Endodermal cell (in vitro differentiated cells): ENCODE measurements around the gene STEAP4. TPM values are rescaled to one million over a fixed set of nuclear protein-coding genes. Genes with fewer than 3 reads are reported as not detected.

Experiments
- DNase-seq: peaks from one replicate; pipeline ENCODE4 v3.0.0-alpha.2; 2017
- H3K27ac ChIP-seq: 2 replicates; pipeline ENCODE4 v1.5.1; 2013; ENCODE audit warnings: mild to moderate bottlenecking, low read depth, low read length, moderate library complexity
- H3K27me3 ChIP-seq: 2 replicates; pipeline ENCODE4 v1.6.1; 2013; ENCODE audit warnings: mild to moderate bottlenecking, low read length, moderate library complexity; ENCODE audit not compliant: insufficient read depth, control insufficient read depth, poor library complexity, severe bottlenecking
- H3K36me3 ChIP-seq: 2 replicates; pipeline ENCODE4 v1.7.0; 2013; ENCODE audit warnings: mild to moderate bottlenecking, low read length, moderate library complexity; ENCODE audit not compliant: control insufficient read depth, insufficient read depth
- H3K4me1 ChIP-seq: one replicate; pipeline ENCODE4 v1.7.0; 2013; ENCODE audit warnings: low read length; ENCODE audit not compliant: control insufficient read depth, insufficient read depth
- H3K4me3 ChIP-seq: 2 replicates; pipeline ENCODE4 v1.5.1; 2013; ENCODE audit warnings: mild to moderate bottlenecking, low read length, moderate library complexity
- H3K9ac ChIP-seq: 2 replicates; pipeline ENCODE4 v1.6.1; 2013; ENCODE audit warnings: mild to moderate bottlenecking, low read length, moderate library complexity; ENCODE audit not compliant: poor library complexity, severe bottlenecking; ENCODE audit errors: extremely low read depth
- H3K9me3 ChIP-seq: 2 replicates; pipeline ENCODE4 v1.6.1; 2013; ENCODE audit warnings: mild to moderate bottlenecking, low read length, moderate library complexity; ENCODE audit not compliant: control insufficient read depth
- H3K27ac Mint-ChIP-seq: 2 replicates; pipeline ENCODE4 v1.8.0; 2020; ENCODE audit warnings: mixed read lengths
- H3K27me3 Mint-ChIP-seq: 2 replicates; pipeline ENCODE4 v1.8.0; 2021; ENCODE audit warnings: mild to moderate bottlenecking, mixed read lengths; ENCODE audit not compliant: insufficient read depth
- H3K36me3 Mint-ChIP-seq: 2 replicates; pipeline ENCODE4 v1.8.0; 2020; ENCODE audit warnings: low read depth, mixed read lengths
- H3K4me1 Mint-ChIP-seq: 2 replicates; pipeline ENCODE4 v1.8.0; 2020; ENCODE audit warnings: mixed read lengths
- H3K4me3 Mint-ChIP-seq: 2 replicates; pipeline ENCODE4 v1.8.0; 2020; ENCODE audit warnings: mild to moderate bottlenecking, moderate library complexity, mixed read lengths
- H3K9me3 Mint-ChIP-seq: 2 replicates; pipeline ENCODE4 v1.8.0; 2020; ENCODE audit warnings: mild to moderate bottlenecking, mixed read lengths
- CTCF ChIP-seq: fragments of 200-600 bp; sonication (generic); conservative IDR thresholded peaks from 2 replicates; pipeline ENCODE4 v1.5.0; 2021; ENCODE audit warnings: antibody characterized with exemption, mild to moderate bottlenecking
- WGBS, 2 experiments: methylation state at CpG; one replicate each; pipeline versions ENCODE4 v1.1.5 to v1.1.7; 2013; ENCODE audit warnings: missing lambda C conversion rate in 2 of 2, mixed read lengths in 1 of 2; ENCODE audit not compliant: insufficient coverage in 1 of 2, insufficient read length in 1 of 2; 5-methylcytosine and 5-hydroxymethylcytosine counted together
- total RNA-seq, 2 donors: library from RNA; stranded (reverse); fragmentation: NEBNext Ultra II Directional in 1 of 2; extraction: Animal tissue kit (Norgen Biotek cat#: 25700) in 1 of 2; gene quantifications; 2 replicates in 1 of 2; 3 replicates in 1 of 2; pipeline ENCODE4 v1.2.1, GENCODE V29; 2021

Gene STEAP4
- total RNA-seq, 2 donors from 2014 or later: not detected

GRCh38 chr7:88289564-88290025 lies 17.1 kb downstream of the STEAP4 start:
- no peaks in the 10 kb centered on the region for H3K27me3 Mint-ChIP-seq
- Histone ChIP-seq H3K27ac (no peak overlapping the region), H3K9ac (no peak overlapping the region), H3K27me3 (no peaks in the 10 kb centered on the region), H3K36me3 (no peaks in the 10 kb centered on the region), H3K4me1 (no peaks in the 10 kb centered on the region), H3K9me3 (no peaks in the 10 kb centered on the region), H3K4me3 (no peak overlapping the region)
- no peak for DNase-seq
- no peaks in the 10 kb centered on the region for H3K9me3 Mint-ChIP-seq
- H3K36me3 Mint-ChIP-seq: no peaks in the 10 kb centered on the region
- no peak overlapping the region for H3K27ac Mint-ChIP-seq
- no peak for TF ChIP-seq CTCF
- 93 to 100% methylated on average over 1 of the region's 2 CpGs for WGBS, 2 experiments
- no peak overlapping the region for H3K4me3 Mint-ChIP-seq
- H3K4me1 Mint-ChIP-seq: no peaks in the 10 kb centered on the region

GRCh38 chr7:88281749-88282148 lies 24.9 kb downstream of the STEAP4 start:
- Histone ChIP-seq H3K9ac (no peak overlapping the region), H3K27me3 (no peaks in the 10 kb centered on the region), H3K4me3 (no peak overlapping the region), H3K36me3 (no peaks in the 10 kb centered on the region), H3K27ac (no peak overlapping the region), H3K9me3 (no peaks in the 10 kb centered on the region), H3K4me1 (peaks cover 4% of the 10 kb centered on the region)
- no peak overlapping the region for H3K27ac Mint-ChIP-seq
- H3K4me1 Mint-ChIP-seq: peaks cover 3% of the 10 kb centered on the region
- no peak for TF ChIP-seq CTCF
- no peaks in the 10 kb centered on the region for H3K9me3 Mint-ChIP-seq
- no peak overlapping the region for H3K4me3 Mint-ChIP-seq
- H3K36me3 Mint-ChIP-seq: no peaks in the 10 kb centered on the region
- DNase-seq: no peak
- no peaks in the 10 kb centered on the region for H3K27me3 Mint-ChIP-seq
- 80 to 100% methylated on average over 1 to 2 of the region's 2 CpGs for WGBS, 2 experiments

- H3K27me3 Mint-ChIP-seq: no peaks in the 10 kb centered on the region
- no peaks in the 10 kb centered on the region for H3K9me3 Mint-ChIP-seq
- Histone ChIP-seq H3K27me3 (no peaks in the 10 kb centered on the region), H3K9me3 (no peaks in the 10 kb centered on the region), H3K27ac (no peak overlapping the region), H3K4me1 (peaks cover 4% of the 10 kb centered on the region), H3K36me3 (no peaks in the 10 kb centered on the region), H3K9ac (no peak overlapping the region), H3K4me3 (no peak overlapping the region)
- H3K4me3 Mint-ChIP-seq: no peak overlapping the region
- 86% methylated on average over 1 of the region's 1 CpG; no CpG with 5 or more reads in 1 of the 2 experiments for WGBS, 2 experiments
- TF ChIP-seq CTCF: no peak
- DNase-seq: no peak
- H3K4me1 Mint-ChIP-seq: peaks cover 7% of the 10 kb centered on the region
- H3K27ac Mint-ChIP-seq: no peak overlapping the region
- H3K36me3 Mint-ChIP-seq: no peaks in the 10 kb centered on the region
These were observed 25.9 kb downstream of the STEAP4 start for GRCh38 chr7:88280801-88281200.
